ENCODE data around the gene KLHL4. TPM values are rescaled to one million over a fixed set of nuclear protein-coding genes. Genes with fewer than 3 reads are reported as not detected.

The KLHL4 gene
- total RNA-seq, 2 donors from 2014 or later = 16.7 to 42.6 TPM

DNA sequence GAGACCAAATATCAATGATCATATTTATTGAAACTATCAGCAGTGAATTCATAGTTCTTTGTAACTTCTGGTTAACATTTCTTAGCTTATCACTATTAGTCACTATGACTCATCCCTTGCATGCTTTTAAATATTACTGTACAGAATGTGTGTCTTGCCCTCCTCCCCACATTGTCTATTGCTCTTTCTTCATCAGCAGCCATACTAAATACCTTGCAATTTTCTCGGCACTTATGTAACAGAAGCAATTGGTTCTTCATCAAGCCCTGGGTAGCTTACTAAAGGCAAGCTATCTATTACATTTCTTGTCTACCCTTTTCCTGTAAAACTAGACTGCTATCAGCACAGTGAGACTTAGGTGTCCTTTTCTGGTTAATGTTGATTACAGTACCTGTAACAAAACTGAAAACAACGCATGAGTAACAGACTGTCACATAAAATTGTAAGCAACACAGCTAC lies 8.2 kb downstream of the KLHL4 start:
- H3K27ac ChIP-seq (ENCODE audit: low read depth, low read length) = no peak overlapping the region

DNA sequence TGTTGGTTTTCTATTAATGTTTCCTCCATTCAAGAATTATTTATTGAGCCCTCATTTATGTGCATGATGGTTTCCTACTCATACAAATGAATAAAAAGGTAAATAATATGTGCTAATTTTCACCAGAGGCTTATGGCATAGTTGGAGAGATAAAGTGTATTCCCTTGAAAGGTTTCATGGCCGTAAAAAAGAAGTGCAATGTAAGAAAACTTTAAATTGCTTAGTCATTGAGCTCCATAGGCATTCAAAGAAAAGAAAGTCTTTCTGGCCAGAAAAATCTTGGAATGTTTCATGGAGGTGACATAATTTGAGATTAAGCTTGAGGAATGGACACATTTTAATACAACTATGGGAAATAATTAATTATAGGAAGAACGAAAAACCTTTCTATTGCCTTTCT lies 8.7 kb downstream of the KLHL4 start:
- no peaks in the 10 kb centered on the region for H3K27me3 Mint-ChIP-seq (ENCODE audit: insufficient read depth)
- H3K4me3 Mint-ChIP-seq = no peak overlapping the region
- peaks cover 8% of the 10 kb centered on the region for H3K9me3 Mint-ChIP-seq
- no peak overlapping the region for H3K4me3 ChIP-seq (ENCODE audit: low read length)
- TF ChIP-seq, protein P1, sequence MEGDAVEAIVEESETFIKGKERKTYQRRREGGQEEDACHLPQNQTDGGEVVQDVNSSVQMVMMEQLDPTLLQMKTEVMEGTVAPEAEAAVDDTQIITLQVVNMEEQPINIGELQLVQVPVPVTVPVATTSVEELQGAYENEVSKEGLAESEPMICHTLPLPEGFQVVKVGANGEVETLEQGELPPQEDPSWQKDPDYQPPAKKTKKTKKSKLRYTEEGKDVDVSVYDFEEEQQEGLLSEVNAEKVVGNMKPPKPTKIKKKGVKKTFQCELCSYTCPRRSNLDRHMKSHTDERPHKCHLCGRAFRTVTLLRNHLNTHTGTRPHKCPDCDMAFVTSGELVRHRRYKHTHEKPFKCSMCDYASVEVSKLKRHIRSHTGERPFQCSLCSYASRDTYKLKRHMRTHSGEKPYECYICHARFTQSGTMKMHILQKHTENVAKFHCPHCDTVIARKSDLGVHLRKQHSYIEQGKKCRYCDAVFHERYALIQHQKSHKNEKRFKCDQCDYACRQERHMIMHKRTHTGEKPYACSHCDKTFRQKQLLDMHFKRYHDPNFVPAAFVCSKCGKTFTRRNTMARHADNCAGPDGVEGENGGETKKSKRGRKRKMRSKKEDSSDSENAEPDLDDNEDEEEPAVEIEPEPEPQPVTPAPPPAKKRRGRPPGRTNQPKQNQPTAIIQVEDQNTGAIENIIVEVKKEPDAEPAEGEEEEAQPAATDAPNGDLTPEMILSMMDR (conservative IDR thresholded peaks at IDR 0.05) = no peak
- DNase-seq = no peak
- H3K27me3 ChIP-seq (ENCODE audit: control insufficient read depth, insufficient read depth, low read length, poor library complexity, severe bottlenecking) = no peaks in the 10 kb centered on the region
- WGBS, 2 experiments (ENCODE audit: insufficient coverage in 1 of 2, insufficient read length in 1 of 2) = 100% methylated on average over 2 of the region's 2 CpGs; no CpG with 5 or more reads in 1 of the 2 experiments
- H3K36me3 ChIP-seq (ENCODE audit: control insufficient read depth, insufficient read depth, low read length) = no peaks in the 10 kb centered on the region
- H3K4me1 Mint-ChIP-seq = peaks cover 10% of the 10 kb centered on the region
- H3K27ac ChIP-seq (ENCODE audit: low read depth, low read length) = no peak overlapping the region
- no peak overlapping the region for H3K9ac ChIP-seq (ENCODE audit: extremely low read depth, low read length, poor library complexity, severe bottlenecking)
- no peaks in the 10 kb centered on the region for H3K9me3 ChIP-seq (ENCODE audit: control insufficient read depth, low read length)
- no peaks in the 10 kb centered on the region for H3K4me1 ChIP-seq (ENCODE audit: control insufficient read depth, insufficient read depth, low read length)
- H3K36me3 Mint-ChIP-seq (ENCODE audit: low read depth) = peaks cover 17% of the 10 kb centered on the region
- no peak overlapping the region for H3K27ac Mint-ChIP-seq

More for the DNA sequence above, 8.2 kb downstream of the KLHL4 start:
- H3K27me3 Mint-ChIP-seq (ENCODE audit: insufficient read depth) = no peaks in the 10 kb centered on the region
- Histone ChIP-seq H3K4me3 (ENCODE audit: low read length) (no peak overlapping the region), H3K36me3 (ENCODE audit: control insufficient read depth, insufficient read depth, low read length) (no peaks in the 10 kb centered on the region), H3K27me3 (ENCODE audit: control insufficient read depth, insufficient read depth, low read length, poor library complexity, severe bottlenecking) (no peaks in the 10 kb centered on the region), H3K9ac (ENCODE audit: extremely low read depth, low read length, poor library complexity, severe bottlenecking) (no peak overlapping the region), H3K9me3 (ENCODE audit: control insufficient read depth, low read length) (no peaks in the 10 kb centered on the region), H3K4me1 (ENCODE audit: control insufficient read depth, insufficient read depth, low read length) (no peaks in the 10 kb centered on the region)
- H3K27ac Mint-ChIP-seq = no peak overlapping the region
- 96% methylated on average over 2 of the region's 2 CpGs; no CpG with 5 or more reads in 1 of the 2 experiments for WGBS, 2 experiments (ENCODE audit: insufficient coverage in 1 of 2, insufficient read length in 1 of 2)
- no peak overlapping the region for H3K4me3 Mint-ChIP-seq
- peaks cover 15% of the 10 kb centered on the region for H3K36me3 Mint-ChIP-seq (ENCODE audit: low read depth)
- DNase-seq = no peak
- TF ChIP-seq, protein P1 (conservative IDR thresholded peaks at IDR 0.05) = no peak
- peaks cover 10% of the 10 kb centered on the region for H3K4me1 Mint-ChIP-seq
- peaks cover 7% of the 10 kb centered on the region for H3K9me3 Mint-ChIP-seq

DNA sequence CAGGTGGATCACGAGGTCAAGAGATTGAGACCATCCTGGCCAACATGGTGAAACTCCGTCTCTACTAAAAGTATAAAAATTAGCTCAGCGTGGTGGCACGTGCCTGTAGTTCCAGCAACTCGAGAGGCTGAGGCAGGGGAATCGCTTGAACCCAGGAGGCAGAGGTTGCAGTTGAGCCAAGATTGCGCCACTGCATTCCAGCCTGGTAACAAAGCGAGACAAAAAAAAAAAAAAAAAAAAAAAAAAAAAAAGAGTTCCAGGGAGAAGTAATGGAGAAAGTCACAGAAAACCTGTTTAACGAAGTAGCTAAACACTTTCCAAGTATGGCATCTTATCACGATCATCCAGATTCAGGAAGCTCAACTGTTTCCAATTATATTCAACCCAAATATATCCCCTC lies 10.9 kb downstream of the KLHL4 start:
- no peaks in the 10 kb centered on the region for H3K27me3 ChIP-seq (ENCODE audit: control insufficient read depth, insufficient read depth, low read length, poor library complexity, severe bottlenecking)
- H3K9me3 Mint-ChIP-seq = peaks cover 15% of the 10 kb centered on the region

More for the DNA sequence above, 10.9 kb downstream of the KLHL4 start:
- Histone ChIP-seq H3K4me3 (ENCODE audit: low read length) (no peak overlapping the region), H3K27ac (ENCODE audit: low read depth, low read length) (no peak overlapping the region), H3K9me3 (ENCODE audit: control insufficient read depth, low read length) (no peaks in the 10 kb centered on the region), H3K9ac (ENCODE audit: extremely low read depth, low read length, poor library complexity, severe bottlenecking) (no peak overlapping the region), H3K36me3 (ENCODE audit: control insufficient read depth, insufficient read depth, low read length) (no peaks in the 10 kb centered on the region), H3K4me1 (ENCODE audit: control insufficient read depth, insufficient read depth, low read length) (no peaks in the 10 kb centered on the region)
- Mint-ChIP-seq H3K4me3 (no peak overlapping the region), H3K4me1 (peaks cover 10% of the 10 kb centered on the region), H3K27ac (no peak overlapping the region), H3K36me3 (ENCODE audit: low read depth) (peaks cover 21% of the 10 kb centered on the region), H3K27me3 (ENCODE audit: insufficient read depth) (no peaks in the 10 kb centered on the region)
- no peak for DNase-seq
- TF ChIP-seq, protein P1 (conservative IDR thresholded peaks at IDR 0.05) = no peak
- 90 to 96% methylated on average over 2 to 9 of the region's 10 CpGs for WGBS, 2 experiments (ENCODE audit: insufficient coverage in 1 of 2, insufficient read length in 1 of 2)

All from endodermal cell (in vitro differentiated cells).